IMR-90 (cell line): ENCODE measurements around the gene NDUFB3. TPM values are rescaled to one million over a fixed set of nuclear protein-coding genes. Genes with fewer than 3 reads are reported as not detected.

Experiments
- ATAC-seq: fragments of 200-7000 bp; cut with Tn5 transposase; 2 replicates; pipeline ENCODE4 v1.9.1; 2020; ENCODE audit warnings: low read depth, mild to moderate bottlenecking, moderate library complexity
- BruUV-seq: library from RNA; stranded (reverse); fragments of 400-500 nt; replicated peaks from 2 replicates; lab custom pipeline; 2021; lab: Mats Ljungman, UMichigan
- CTCF ChIA-PET: fragments of 300-600 bp; formaldehyde crosslinking; extraction: SDS; loops from one replicate; lab custom pipeline; 2021; ENCODE audit warnings: antibody characterized with exemption; lab: Yijun Ruan, JAX
- POLR2A ChIA-PET: fragments of 300-600 bp; sonication (Branson Sonifier 250); formaldehyde crosslinking; loops from one replicate; lab custom pipeline; 2022; ENCODE audit warnings: antibody characterized with exemption; ENCODE audit not compliant: unreplicated experiment; lab: Charles Lee
- DNase-seq: peaks from one replicate; pipeline ENCODE4 v3.0.0; 2013
- H2AFZ ChIP-seq: replicated peaks from 2 replicates; pipeline ENCODE3; 2013; ENCODE audit warnings: low read length, mild to moderate bottlenecking; ENCODE audit not compliant: poor library complexity
- H2AK5ac ChIP-seq: 2 replicates; pipeline ENCODE4 v1.6.1; 2013; ENCODE audit warnings: low read depth, low read length, inconsistent platforms
- H2AK9ac ChIP-seq: replicated peaks from 2 replicates; pipeline ENCODE3; 2013; ENCODE audit warnings: mild to moderate bottlenecking, low read depth, low read length, moderate library complexity; ENCODE audit not compliant: poor library complexity
- H2BK120ac ChIP-seq: 2 replicates; pipeline ENCODE4 v1.6.1; 2013; ENCODE audit warnings: low read depth, low read length, inconsistent platforms
- H2BK15ac ChIP-seq: 3 replicates; pipeline ENCODE4 v1.6.1; 2013; ENCODE audit warnings: low read depth, low read length, inconsistent platforms
- H2BK20ac ChIP-seq: 2 replicates; pipeline ENCODE4 v1.6.1; 2013; ENCODE audit warnings: low read depth, mild to moderate bottlenecking, inconsistent platforms, low read length, moderate library complexity
- H2BK5ac ChIP-seq: 2 replicates; pipeline ENCODE4 v1.6.1; 2013; ENCODE audit warnings: mild to moderate bottlenecking, low read depth, low read length, inconsistent platforms; ENCODE audit not compliant: poor library complexity, severe bottlenecking
- H3K14ac ChIP-seq: replicated peaks from 2 replicates; pipeline ENCODE4 v1.6.1; 2013; ENCODE audit warnings: low read depth, low read length, inconsistent platforms
- H3K18ac ChIP-seq: 2 replicates; pipeline ENCODE4 v1.6.1; 2013; ENCODE audit warnings: low read depth, low read length, control low read depth
- H3K23ac ChIP-seq: 2 replicates; pipeline ENCODE4 v1.6.1; 2013; ENCODE audit warnings: low read depth, low read length, inconsistent platforms
- H3K27ac ChIP-seq: 2 replicates; pipeline ENCODE4 v1.5.1; 2013; ENCODE audit warnings: mild to moderate bottlenecking, control low read depth, low read length; ENCODE audit not compliant: insufficient read depth
- H3K27me3 ChIP-seq: 2 replicates; pipeline ENCODE4 v1.6.1; 2013; ENCODE audit warnings: low read length; ENCODE audit not compliant: control insufficient read depth, insufficient read depth
- H3K36me3 ChIP-seq: 2 replicates; pipeline ENCODE4 v1.6.1; 2013; ENCODE audit warnings: low read length, mixed read lengths; ENCODE audit not compliant: control insufficient read depth, insufficient read depth
- H3K4ac ChIP-seq: 2 replicates; pipeline ENCODE4 v1.6.1; 2013; ENCODE audit warnings: low read depth, low read length, inconsistent platforms
- H3K4me1 ChIP-seq: 2 replicates; pipeline ENCODE4 v1.6.1; 2013; ENCODE audit warnings: low read length, mixed read lengths; ENCODE audit not compliant: control insufficient read depth, insufficient read depth
- H3K4me2 ChIP-seq: 2 replicates; pipeline ENCODE4 v1.6.1; 2013; ENCODE audit warnings: low read depth, mild to moderate bottlenecking, control low read depth, low read length, moderate library complexity
- H3K4me3 ChIP-seq: 2 replicates; pipeline ENCODE4 v1.5.1; 2013; ENCODE audit warnings: low read depth, mild to moderate bottlenecking, control low read depth, low read length, moderate library complexity; ENCODE audit not compliant: insufficient read depth
- H3K56ac ChIP-seq: 2 replicates; pipeline ENCODE4 v1.6.1; 2013; ENCODE audit warnings: low read length, inconsistent platforms; ENCODE audit not compliant: insufficient read depth; ENCODE audit errors: extremely low read depth
- H3K79me1 ChIP-seq, 2 experiments: 2 replicates each; pipeline ENCODE4 v1.6.1; 2013; ENCODE audit warnings: low read length in 2 of 2, inconsistent platforms in 1 of 2, low read depth in 1 of 2
- H3K9ac ChIP-seq: 2 replicates; pipeline ENCODE4 v1.6.1; 2013; ENCODE audit warnings: low read depth, low read length, control low read depth
- H3K9me1 ChIP-seq: 2 replicates; pipeline ENCODE4 v1.6.1; 2013; ENCODE audit warnings: low read length, inconsistent platforms; ENCODE audit not compliant: insufficient read depth
- H3K9me3 ChIP-seq: 2 replicates; pipeline ENCODE4 v1.6.1; 2013; ENCODE audit warnings: low read length; ENCODE audit not compliant: control insufficient read depth, insufficient read depth
- H4K20me1 ChIP-seq: 2 replicates; pipeline ENCODE4 v1.6.1; 2013; ENCODE audit warnings: low read length, inconsistent platforms; ENCODE audit not compliant: insufficient read depth
- H4K5ac ChIP-seq: 2 replicates; pipeline ENCODE4 v1.6.1; 2013; ENCODE audit warnings: mild to moderate bottlenecking, low read depth, low read length, control low read depth
- H4K8ac ChIP-seq, 2 experiments: 2 replicates each; pipeline ENCODE4 v1.6.1; 2013; ENCODE audit warnings: low read depth in 2 of 2, low read length in 2 of 2, control low read depth in 1 of 2, inconsistent platforms in 1 of 2
- H4K91ac ChIP-seq: 2 replicates; pipeline ENCODE4 v1.6.1; 2013; ENCODE audit warnings: low read depth, low read length, inconsistent platforms; ENCODE audit not compliant: insufficient read depth
- CEBPB ChIP-seq: IDR thresholded peaks from 2 replicates; pipeline ENCODE4 v1.6.1; 2012; ENCODE audit warnings: low read depth, low read length, improper control_type of control experiment
- CTCF ChIP-seq: conservative IDR thresholded peaks from 2 replicates; pipeline ENCODE4 v1.5.1; 2012; ENCODE audit warnings: mild to moderate bottlenecking, low read depth, low read length, improper control_type of control experiment
- MAFK ChIP-seq: IDR thresholded peaks from 2 replicates; pipeline ENCODE4 v1.6.1; 2012; ENCODE audit warnings: low read depth, low read length, improper control_type of control experiment
- MAZ ChIP-seq: IDR thresholded peaks from 2 replicates; pipeline ENCODE4 v1.6.1; 2012; ENCODE audit warnings: low read depth, mild to moderate bottlenecking, low read length, improper control_type of control experiment, moderate library complexity, borderline replicate concordance
- NFE2L2 ChIP-seq: fragments of 150-350 bp; IDR thresholded peaks from 2 replicates; pipeline ENCODE4 v1.6.1; 2016; ENCODE audit warnings: low read depth, mild to moderate bottlenecking, low read length
- POLR2A ChIP-seq: IDR thresholded peaks from 2 replicates; pipeline ENCODE4 v1.6.1; 2012; ENCODE audit warnings: mild to moderate bottlenecking, low read depth, low read length
- RAD21 ChIP-seq: IDR thresholded peaks from 2 replicates; pipeline ENCODE4 v1.6.1; 2012; ENCODE audit warnings: low read length, improper control_type of control experiment
- RCOR1 ChIP-seq: IDR thresholded peaks from 2 replicates; pipeline ENCODE4 v1.6.1; 2012; ENCODE audit warnings: mild to moderate bottlenecking, low read length, improper control_type of control experiment; ENCODE audit not compliant: insufficient replicate concordance
- SMC3 ChIP-seq: fragments of 150-350 bp; IDR thresholded peaks from 2 replicates; pipeline ENCODE4 v1.6.1; 2016; ENCODE audit warnings: low read depth, mild to moderate bottlenecking, antibody characterized with exemption, low read length, moderate library complexity
- WGBS, 2 experiments: methylation state at CpG; one replicate each; pipeline versions ENCODE4 v1.1.5 to v1.1.7; 2013; ENCODE audit warnings: missing lambda C conversion rate in 2 of 2; ENCODE audit not compliant: insufficient read length in 1 of 2; ENCODE audit errors: extremely low coverage in 2 of 2; 5-methylcytosine and 5-hydroxymethylcytosine counted together
- dilution Hi-C: fragments of 300-500 bp; cut with HindIII; formaldehyde crosslinking; loops from one replicate; pipeline ENCODE4 v1.14.3; 2018; ENCODE audit warnings: low sequenced_read_pairs; ENCODE audit not compliant: unreplicated experiment
- in situ Hi-C: fragments of 300-500 bp; cut with MboI; formaldehyde crosslinking; loops from 3 replicates; pipeline ENCODE4 v1.14.3; 2019; ENCODE audit warnings: low sequenced_read_pairs, inconsistent platforms, mixed read lengths
- intact Hi-C: fragments of 100-400 bp; cut with micrococcal nuclease; formaldehyde crosslinking; loops from 2 replicates; pipeline ENCODE4 v1.10.0; 2022
- polyA plus RNA-seq, 3 experiments: library from polyadenylated mRNA; depleted of rRNA; stranded (reverse); fragments of >200 nt; gene quantifications; 2 replicates each; pipeline ENCODE4 v1.2.3, GENCODE V29; 2012; ENCODE audit warnings: low replicate concordance in 1 of 3
- total RNA-seq: library from RNA; depleted of rRNA; stranded (reverse); fragments of >200 nt; gene quantifications from 2 replicates; pipeline ENCODE4 v1.2.3, GENCODE V29; 2012

NDUFB3 gene
- total and polyA plus RNA-seq, 2 of the 4 experiments (the other 2 are of a cell fraction) = 41.0 to 98.7 TPM

DNA sequence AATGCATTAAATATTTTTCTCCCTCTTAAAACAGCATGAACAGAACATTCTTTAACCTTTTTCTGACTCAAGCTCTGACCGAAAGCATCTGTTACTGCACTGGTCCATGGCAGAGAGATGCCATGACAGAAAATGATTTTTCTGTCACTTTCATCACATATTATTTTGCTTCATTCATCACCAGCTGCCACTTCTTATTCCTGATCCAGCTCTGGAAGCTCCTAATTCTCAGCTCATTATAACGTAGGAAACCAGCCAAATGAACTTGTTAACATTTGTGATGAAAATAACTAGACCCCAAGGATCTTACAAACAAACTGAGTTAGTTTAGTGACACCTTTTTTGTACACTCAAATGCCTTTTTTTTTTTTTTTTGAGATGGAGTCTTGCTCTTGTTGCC lies 36.5 kb downstream of the NDUFB3 start:
- ChIA-PET POLR2A (interaction anchor here (0.6 kb wide), 1 partner anchor 34 kb away, joined by 5 read pairs; no protein-coding TSS in a partner anchor), CTCF (interaction anchor here (0.7 kb wide), 1 partner anchor 810 kb away, joined by 7 read pairs; no protein-coding TSS in a partner anchor)
- ATAC-seq = no peak

More for the DNA sequence above, 36.5 kb downstream of the NDUFB3 start:
- no peak for DNase-seq
- Histone ChIP-seq H2BK20ac (no peak overlapping the region), H3K4ac (no peak overlapping the region), H4K20me1 (no peaks in the 10 kb centered on the region), H3K27me3 (no peaks in the 10 kb centered on the region), H2BK120ac (no peak overlapping the region), H3K4me2 (no peak overlapping the region), H3K9me3 (no peaks in the 10 kb centered on the region), H2AK9ac (no peak overlapping the region), H3K56ac (no peak overlapping the region), H3K79me1 (peaks cover 0 to under 1% of the 10 kb centered on the region in 2 experiments; a peak in 1 of 4 replicates), H3K4me3 (no peak overlapping the region), H3K14ac (no peak overlapping the region), H2BK15ac (no peak overlapping the region), H3K9me1 (peaks cover 2% of the 10 kb centered on the region; the same call in 1 of the 2 replicates), H2BK5ac (no peak overlapping the region), H3K36me3 (no peaks in the 10 kb centered on the region), H4K8ac (no peak overlapping the region), H4K5ac (no peak overlapping the region), H3K18ac (no peak overlapping the region), H4K91ac (no peak overlapping the region), H3K4me1 (no peaks in the 10 kb centered on the region), H3K27ac (no peak overlapping the region), H2AFZ (no peak overlapping the region), H3K23ac (no peak overlapping the region), H3K9ac (no peak overlapping the region), H2AK5ac (no peak overlapping the region)
- in situ Hi-C loops = no loop called here
- TF ChIP-seq MAZ (no peak), CTCF (no peak), NFE2L2 (no peak), CEBPB (no peak), RCOR1 (no peak), POLR2A (no peak), SMC3 (no peak), RAD21 (no peak), MAFK (no peak)
- WGBS, 2 experiments = 80% methylated on average over 1 of the region's 2 CpGs; no CpG with 5 or more reads in 1 of the 2 experiments
- dilution Hi-C loops = no loop called here
- BruUV-seq = no TSS peak
- intact Hi-C loops = no loop called here
